ENCODE measurements around the gene MYO10. TPM values are rescaled to one million over a fixed set of nuclear protein-coding genes. Genes with fewer than 3 reads are reported as not detected.

Gene MYO10
- total RNA-seq, 4 donors from 2014 or later = 51.6 to 190 (median 72.9) TPM

GRCh38 chr5:16866795-16867576 lies 69.1 kb downstream of the MYO10 start:
- intact Hi-C loops (cut with DNase I; ENCODE audit: low total_unique reads) = no loop called here
- WGBS, 2 donors (ENCODE audit: low coverage in 1 of 2) = 46 to 49% methylated on average over 2 to 15 of the region's 17 CpGs
- Histone ChIP-seq H3K9me3 (no peaks in the 10 kb centered on the region), H3K36me3 (no peaks in the 10 kb centered on the region), H3K4me1 (peaks cover 8 to 28% (median 17%) of the 10 kb centered on the region in 4 donors), H3K4me3 (no peak overlapping the region), H3K27ac (peak overlapping the region; percentile 60 to 61 (median 60)), H3K27me3 (no peaks in the 10 kb centered on the region)
- peak; percentile 36 for DNase-seq
- in situ Hi-C loops (cut with MboI; ENCODE audit: low pct_ligation_motif_present in 1 of 4, low pct_unique_long_range_greater_than_20kb in 1 of 4, low sequenced_read_pairs in 3 of 4) = no loop called here
- TF ChIP-seq EP300 (IDR thresholded peaks at IDR 0.05; ENCODE audit: low read depth) = no peak
- no peak for TF ChIP-seq POLR2A (IDR thresholded peaks at IDR 0.05)
- TF ChIP-seq CTCF (IDR thresholded peaks at IDR 0.05) = no peak

- DNase-seq = no peak
Observed at GRCh38 chr5:16866273-16866672, 69.8 kb downstream of the MYO10 start.

DNA sequence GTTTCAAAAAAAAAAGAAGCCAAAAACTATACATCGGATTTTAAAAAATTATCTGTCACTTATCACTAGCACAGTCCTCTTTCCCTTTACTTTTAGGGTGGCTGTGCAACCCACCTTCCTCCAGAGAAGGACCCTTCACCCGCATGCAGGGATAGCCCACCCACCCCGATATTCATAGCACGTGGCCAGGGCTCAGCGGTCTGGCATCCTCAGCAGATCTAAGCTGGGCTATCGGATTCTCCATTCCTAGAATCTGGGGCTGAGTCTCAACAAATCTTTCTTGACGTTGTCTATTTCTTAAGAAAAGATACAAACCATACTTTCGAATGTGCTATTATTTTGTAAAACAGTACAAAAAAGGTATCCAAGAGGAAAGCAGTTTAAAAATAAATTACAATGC lies 70.9 kb downstream of the MYO10 start:
- in situ Hi-C loops (cut with MboI; ENCODE audit: low pct_ligation_motif_present in 1 of 4, low pct_unique_long_range_greater_than_20kb in 1 of 4, low sequenced_read_pairs in 3 of 4) (no loop called here), intact Hi-C loops (cut with DNase I; ENCODE audit: low total_unique reads) (no loop called here)
- Histone ChIP-seq H3K4me1 (peaks cover 8 to 28% (median 17%) of the 10 kb centered on the region in 4 donors), H3K27me3 (no peaks in the 10 kb centered on the region), H3K27ac (no peak overlapping the region), H3K9me3 (no peaks in the 10 kb centered on the region), H3K4me3 (no peak overlapping the region), H3K36me3 (no peaks in the 10 kb centered on the region)
- DNase-seq = no peak
- WGBS, 2 donors (ENCODE audit: low coverage in 1 of 2) = 76 to 87% methylated on average over 8 of the region's 8 CpGs
- TF ChIP-seq POLR2A (IDR thresholded peaks at IDR 0.05) = no peak
- no peak for TF ChIP-seq CTCF (IDR thresholded peaks at IDR 0.05)
- TF ChIP-seq POLR2AphosphoS5 (IDR thresholded peaks at IDR 0.05) = no peak
- no peak for TF ChIP-seq EP300 (IDR thresholded peaks at IDR 0.05; ENCODE audit: low read depth)

More at GRCh38 chr5:16866273-16866672, 69.8 kb downstream of the MYO10 start:
- Histone ChIP-seq H3K36me3 (no peaks in the 10 kb centered on the region), H3K27me3 (no peaks in the 10 kb centered on the region), H3K9me3 (no peaks in the 10 kb centered on the region), H3K27ac (peak overlapping the region in 2 of 4 donors; percentile 61), H3K4me1 (peaks cover 8 to 28% (median 17%) of the 10 kb centered on the region in 4 donors), H3K4me3 (no peak overlapping the region)
- no peak for TF ChIP-seq POLR2A (IDR thresholded peaks at IDR 0.05)
- intact Hi-C loops (cut with DNase I; ENCODE audit: low total_unique reads) (no loop called here), in situ Hi-C loops (cut with MboI; ENCODE audit: low pct_ligation_motif_present in 1 of 4, low pct_unique_long_range_greater_than_20kb in 1 of 4, low sequenced_read_pairs in 3 of 4) (no loop called here)
- WGBS, 2 donors (ENCODE audit: low coverage in 1 of 2) = 58 to 70% methylated on average over 4 of the region's 4 CpGs

DNA sequence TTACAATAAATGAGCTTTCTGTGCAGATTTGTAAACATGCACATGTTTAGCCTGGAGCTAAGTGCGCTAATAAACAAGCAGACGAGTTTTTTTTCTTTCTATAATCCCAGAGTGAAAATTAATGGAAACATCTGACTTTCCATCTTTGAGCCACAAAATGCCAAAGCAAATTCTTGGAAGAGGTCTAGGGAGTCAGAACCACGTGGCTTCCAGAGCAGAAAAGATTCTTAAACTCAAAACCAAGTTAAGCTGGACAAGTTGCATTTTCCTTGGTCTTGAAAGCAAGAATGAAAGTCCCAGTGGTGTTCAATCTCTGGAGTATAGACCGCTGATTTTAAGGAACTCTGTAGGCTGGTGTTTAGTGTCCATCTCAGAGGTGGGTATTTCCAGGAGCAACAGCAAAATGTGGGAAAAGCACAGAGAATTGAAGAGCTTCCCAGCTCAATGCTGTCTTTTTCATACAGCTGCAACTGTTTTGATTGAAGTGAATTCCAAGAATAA lies 71.4 kb downstream of the MYO10 start:
- intact Hi-C loops (cut with DNase I; ENCODE audit: low total_unique reads) (no loop called here), in situ Hi-C loops (cut with MboI; ENCODE audit: low pct_ligation_motif_present in 1 of 4, low pct_unique_long_range_greater_than_20kb in 1 of 4, low sequenced_read_pairs in 3 of 4) (no loop called here)
- no peak overlapping the region for H3K27ac ChIP-seq
- no peaks in the 10 kb centered on the region for H3K9me3 ChIP-seq
- DNase-seq = no peak
- 62 to 94% methylated on average over 4 of the region's 4 CpGs for WGBS, 2 donors (ENCODE audit: low coverage in 1 of 2)
- H3K27me3 ChIP-seq = no peaks in the 10 kb centered on the region
- H3K4me1 ChIP-seq = peaks cover 8 to 28% (median 17%) of the 10 kb centered on the region in 4 donors
- H3K36me3 ChIP-seq = no peaks in the 10 kb centered on the region
- no peak overlapping the region for H3K4me3 ChIP-seq
- no peak for TF ChIP-seq EP300 (IDR thresholded peaks at IDR 0.05; ENCODE audit: low read depth)
- TF ChIP-seq POLR2AphosphoS5 (IDR thresholded peaks at IDR 0.05) = no peak
- TF ChIP-seq POLR2A (IDR thresholded peaks at IDR 0.05) = no peak
- TF ChIP-seq CTCF (IDR thresholded peaks at IDR 0.05) = no peak
